ENCODE measurements around the gene LSS. TPM values are rescaled to one million over a fixed set of nuclear protein-coding genes. Genes with fewer than 3 reads are reported as not detected.

LSS gene
- total and polyA plus RNA-seq, 2 of the 4 experiments (the other 2 are of a cell fraction) = 43.4 to 58.1 TPM

DNA sequence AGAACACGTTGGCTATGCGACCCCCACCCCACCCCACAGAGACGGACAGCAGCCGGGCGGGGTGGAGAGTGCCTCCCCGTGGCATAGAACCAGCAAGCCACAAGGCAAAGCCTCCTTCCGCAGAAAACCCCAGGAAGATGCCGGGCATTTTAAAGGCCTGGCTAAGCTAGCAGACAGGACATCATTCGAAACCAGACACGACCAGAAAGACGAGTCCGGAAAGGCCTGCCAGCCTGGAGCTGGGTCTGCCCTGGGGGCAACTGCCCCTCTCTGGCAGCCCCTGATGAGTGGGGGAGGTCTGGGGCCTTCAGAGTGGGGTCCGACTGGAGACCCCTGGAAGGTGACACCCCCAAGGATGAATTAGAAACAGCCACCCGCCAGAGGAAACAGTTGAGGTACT lies 81.7 kb downstream of the LSS start:
- H3K9ac ChIP-seq (ENCODE audit: low read depth, low read length) = no peak overlapping the region
- H2AK9ac ChIP-seq (replicated peaks; ENCODE audit: low read depth, low read length, poor library complexity) = peak overlapping the region; percentile 8
- 73% methylated on average over 3 of the region's 14 CpGs; no CpG with 5 or more reads in 1 of the 2 experiments for WGBS, 2 experiments (ENCODE audit: extremely low coverage in 2 of 2, insufficient read length in 1 of 2)
- H2AFZ ChIP-seq (replicated peaks; ENCODE audit: low read length, poor library complexity) = no peak overlapping the region
- DNase-seq (no peak), ATAC-seq (ENCODE audit: low read depth) (no peak)
- no peak overlapping the region for H4K8ac ChIP-seq (ENCODE audit: low read depth in 2 of 2, low read length in 2 of 2)
- ChIA-PET POLR2A (ENCODE audit: unreplicated experiment) (no interaction called here), CTCF (no interaction called here)
- no peaks in the 10 kb centered on the region for H3K9me1 ChIP-seq (ENCODE audit: insufficient read depth, low read length)
- intact Hi-C loops (cut with micrococcal nuclease) = no loop called here
- no peak overlapping the region for H3K4ac ChIP-seq (ENCODE audit: low read depth, low read length)
- no peaks in the 10 kb centered on the region for H3K27me3 ChIP-seq (ENCODE audit: control insufficient read depth, insufficient read depth, low read length)
- dilution Hi-C loops (cut with HindIII; ENCODE audit: low sequenced_read_pairs, unreplicated experiment) = no loop called here
- no peak overlapping the region for H4K5ac ChIP-seq (ENCODE audit: low read depth, low read length)
- H2BK5ac ChIP-seq (ENCODE audit: low read depth, low read length, poor library complexity, severe bottlenecking) = no peak overlapping the region
- H2AK5ac ChIP-seq (ENCODE audit: low read depth, low read length) = no peak overlapping the region
- no peaks in the 10 kb centered on the region for H3K79me1 ChIP-seq (ENCODE audit: low read depth in 1 of 2, low read length in 2 of 2)
- H2BK20ac ChIP-seq (ENCODE audit: low read depth, low read length) = no peak overlapping the region
- no peak overlapping the region for H3K14ac ChIP-seq (replicated peaks; ENCODE audit: low read depth, low read length)
- no peak overlapping the region for H3K23ac ChIP-seq (ENCODE audit: low read depth, low read length)
- no peak overlapping the region for H3K56ac ChIP-seq (ENCODE audit: extremely low read depth, insufficient read depth, low read length)
- no peak overlapping the region for H3K27ac ChIP-seq (ENCODE audit: insufficient read depth, low read length)
- H4K20me1 ChIP-seq (ENCODE audit: insufficient read depth, low read length) = no peaks in the 10 kb centered on the region
- H3K36me3 ChIP-seq (ENCODE audit: control insufficient read depth, insufficient read depth, low read length) = no peaks in the 10 kb centered on the region
- in situ Hi-C loops (cut with MboI; ENCODE audit: low sequenced_read_pairs) = no loop called here
- no TSS peak for BruUV-seq (replicated peaks)
- H3K18ac ChIP-seq (ENCODE audit: low read depth, low read length) = no peak overlapping the region
- no peaks in the 10 kb centered on the region for H3K4me1 ChIP-seq (ENCODE audit: control insufficient read depth, insufficient read depth, low read length)
- no peak overlapping the region for H4K91ac ChIP-seq (ENCODE audit: insufficient read depth, low read depth, low read length)
- H2BK120ac ChIP-seq (ENCODE audit: low read depth, low read length) = no peak overlapping the region
- TF ChIP-seq NFE2L2 (IDR thresholded peaks at IDR 0.05; ENCODE audit: low read depth, low read length) (no peak), FOS (IDR thresholded peaks at IDR 0.05; ENCODE audit: low read depth, low read length) (no peak), POLR2A (IDR thresholded peaks at IDR 0.05; ENCODE audit: low read depth, low read length) (no peak), RCOR1 (IDR thresholded peaks at IDR 0.05; ENCODE audit: insufficient replicate concordance, low read length) (no peak), RAD21 (IDR thresholded peaks at IDR 0.05; ENCODE audit: low read length) (no peak), MAZ (IDR thresholded peaks at IDR 0.05; ENCODE audit: borderline replicate concordance, low read depth, low read length) (no peak), MAFK (IDR thresholded peaks at IDR 0.05; ENCODE audit: low read depth, low read length) (no peak), MXI1 (IDR thresholded peaks at IDR 0.05; ENCODE audit: borderline replicate concordance, low read depth, low read length) (no peak), SMC3 (IDR thresholded peaks at IDR 0.05; ENCODE audit: low read depth, low read length) (no peak), CHD1 (IDR thresholded peaks at IDR 0.05; ENCODE audit: low read depth, low read length) (no peak), CEBPB (IDR thresholded peaks at IDR 0.05; ENCODE audit: low read depth, low read length) (no peak)
- TF ChIP-seq, protein P1, sequence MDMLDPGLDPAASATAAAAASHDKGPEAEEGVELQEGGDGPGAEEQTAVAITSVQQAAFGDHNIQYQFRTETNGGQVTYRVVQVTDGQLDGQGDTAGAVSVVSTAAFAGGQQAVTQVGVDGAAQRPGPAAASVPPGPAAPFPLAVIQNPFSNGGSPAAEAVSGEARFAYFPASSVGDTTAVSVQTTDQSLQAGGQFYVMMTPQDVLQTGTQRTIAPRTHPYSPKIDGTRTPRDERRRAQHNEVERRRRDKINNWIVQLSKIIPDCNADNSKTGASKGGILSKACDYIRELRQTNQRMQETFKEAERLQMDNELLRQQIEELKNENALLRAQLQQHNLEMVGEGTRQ (IDR thresholded peaks at IDR 0.05; ENCODE audit: low read depth, low read length) = no peak
- TF ChIP-seq, protein P2, sequence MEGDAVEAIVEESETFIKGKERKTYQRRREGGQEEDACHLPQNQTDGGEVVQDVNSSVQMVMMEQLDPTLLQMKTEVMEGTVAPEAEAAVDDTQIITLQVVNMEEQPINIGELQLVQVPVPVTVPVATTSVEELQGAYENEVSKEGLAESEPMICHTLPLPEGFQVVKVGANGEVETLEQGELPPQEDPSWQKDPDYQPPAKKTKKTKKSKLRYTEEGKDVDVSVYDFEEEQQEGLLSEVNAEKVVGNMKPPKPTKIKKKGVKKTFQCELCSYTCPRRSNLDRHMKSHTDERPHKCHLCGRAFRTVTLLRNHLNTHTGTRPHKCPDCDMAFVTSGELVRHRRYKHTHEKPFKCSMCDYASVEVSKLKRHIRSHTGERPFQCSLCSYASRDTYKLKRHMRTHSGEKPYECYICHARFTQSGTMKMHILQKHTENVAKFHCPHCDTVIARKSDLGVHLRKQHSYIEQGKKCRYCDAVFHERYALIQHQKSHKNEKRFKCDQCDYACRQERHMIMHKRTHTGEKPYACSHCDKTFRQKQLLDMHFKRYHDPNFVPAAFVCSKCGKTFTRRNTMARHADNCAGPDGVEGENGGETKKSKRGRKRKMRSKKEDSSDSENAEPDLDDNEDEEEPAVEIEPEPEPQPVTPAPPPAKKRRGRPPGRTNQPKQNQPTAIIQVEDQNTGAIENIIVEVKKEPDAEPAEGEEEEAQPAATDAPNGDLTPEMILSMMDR (conservative IDR thresholded peaks at IDR 0.05; ENCODE audit: low read depth, low read length) = no peak
- TF ChIP-seq, protein P3, sequence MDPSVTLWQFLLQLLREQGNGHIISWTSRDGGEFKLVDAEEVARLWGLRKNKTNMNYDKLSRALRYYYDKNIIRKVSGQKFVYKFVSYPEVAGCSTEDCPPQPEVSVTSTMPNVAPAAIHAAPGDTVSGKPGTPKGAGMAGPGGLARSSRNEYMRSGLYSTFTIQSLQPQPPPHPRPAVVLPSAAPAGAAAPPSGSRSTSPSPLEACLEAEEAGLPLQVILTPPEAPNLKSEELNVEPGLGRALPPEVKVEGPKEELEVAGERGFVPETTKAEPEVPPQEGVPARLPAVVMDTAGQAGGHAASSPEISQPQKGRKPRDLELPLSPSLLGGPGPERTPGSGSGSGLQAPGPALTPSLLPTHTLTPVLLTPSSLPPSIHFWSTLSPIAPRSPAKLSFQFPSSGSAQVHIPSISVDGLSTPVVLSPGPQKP (IDR thresholded peaks at IDR 0.05; ENCODE audit: borderline replicate concordance, low read depth, low read length) = no peak
- H2BK15ac ChIP-seq (ENCODE audit: low read depth, low read length) = no peak overlapping the region
- H3K4me3 ChIP-seq (ENCODE audit: insufficient read depth, low read depth, low read length) = no peak overlapping the region
- no peaks in the 10 kb centered on the region for H3K9me3 ChIP-seq (ENCODE audit: control insufficient read depth, insufficient read depth, low read length)
- no peak overlapping the region for H3K4me2 ChIP-seq (ENCODE audit: low read depth, low read length)
